GM21825 (cell line): ENCODE measurements around the gene IGF1R.

Experiments
- ATAC-seq: cut with Tn5 transposase; IDR thresholded peaks from one replicate; pipeline ENCODE4 v1.9.1; 2021; ENCODE audit warnings: mild to moderate bottlenecking, moderate library complexity; ENCODE audit not compliant: unreplicated experiment

The IGF1R gene

GRCh38 chr15:98671060-98672008, 23.0 kb downstream of the IGF1R start:
- no peak for ATAC-seq

- ATAC-seq, result no peak
Measured at GRCh38 chr15:98673133-98673532, 24.8 kb downstream of the IGF1R start.

- ATAC-seq, result no peak
Measured at GRCh38 chr15:98674336-98674735, 26.0 kb downstream of the IGF1R start.

DNA sequence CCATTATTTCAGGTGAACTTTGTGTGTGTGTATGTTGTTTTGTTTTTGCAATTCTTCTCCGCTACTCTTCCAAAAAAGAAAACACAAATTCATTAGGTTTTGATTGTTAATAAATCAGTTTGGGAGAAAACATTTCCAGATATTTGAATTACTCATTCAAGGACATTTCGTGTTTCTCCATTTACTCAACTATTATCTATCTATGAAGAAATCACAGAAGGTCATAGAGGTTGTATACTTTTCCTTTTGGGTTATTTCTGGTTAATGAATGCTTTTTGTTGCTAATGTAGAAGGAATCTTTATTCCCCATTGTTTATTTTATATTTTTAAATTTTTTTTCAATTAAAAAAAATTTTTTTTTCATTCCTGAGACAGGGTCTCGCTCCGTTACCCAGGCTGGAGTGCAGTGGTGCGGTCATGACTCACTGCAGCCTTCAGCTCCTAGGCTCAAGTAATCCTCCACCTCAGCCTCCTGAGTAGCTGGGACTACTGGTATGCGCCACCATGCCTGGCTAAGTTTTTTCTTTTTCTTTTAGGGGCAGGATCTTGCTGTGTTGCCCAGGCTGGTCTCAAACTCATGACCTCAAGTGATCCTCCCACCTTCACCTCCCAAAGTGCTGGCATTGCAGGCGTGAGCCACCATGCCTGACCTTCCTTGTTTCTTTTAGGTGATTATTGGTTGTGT, 28.4 kb downstream of the IGF1R start:
- no peak for ATAC-seq

- ATAC-seq, result no peak
Measured at GRCh38 chr15:98677345-98678059, 29.2 kb downstream of the IGF1R start.

DNA sequence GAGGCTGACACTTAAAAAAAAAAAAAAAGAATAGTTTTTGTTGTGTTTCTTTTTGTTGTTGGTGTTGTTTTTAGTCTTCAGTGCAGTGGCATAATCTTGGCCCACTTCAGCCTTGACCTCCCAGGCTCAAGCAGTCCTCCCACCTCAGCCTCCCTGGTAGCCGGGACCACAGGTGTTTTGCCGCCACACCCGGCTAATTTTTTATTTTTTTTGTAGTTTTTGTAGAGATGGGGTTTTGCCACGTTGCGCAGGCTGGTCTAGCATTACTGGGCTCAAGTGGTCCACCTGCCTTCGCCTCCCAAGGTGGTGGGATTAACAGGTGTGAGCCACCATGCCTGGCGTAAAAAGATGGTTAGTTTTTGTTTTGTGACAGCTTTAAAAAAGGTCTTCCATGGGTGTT, 30.1 kb downstream of the IGF1R start:
- no peak for ATAC-seq

DNA sequence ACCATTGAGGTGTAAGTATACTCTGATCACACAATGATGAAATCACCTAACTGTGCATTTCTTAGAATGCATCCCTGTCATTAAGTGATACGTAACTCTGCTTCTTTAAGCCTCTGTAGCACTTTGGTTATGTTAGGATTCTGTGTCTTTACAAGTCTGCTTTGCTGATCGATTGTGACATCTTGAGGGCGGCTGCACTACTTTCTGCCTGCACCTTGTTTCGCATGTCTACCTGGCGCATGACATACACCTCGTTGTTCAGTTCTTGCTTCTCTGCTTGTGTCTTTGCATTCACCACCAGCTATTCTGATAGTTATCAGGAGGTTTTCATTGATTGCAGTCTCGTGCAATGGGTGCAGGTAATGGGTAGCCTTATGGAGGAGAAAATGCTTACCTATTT, 32.7 kb downstream of the IGF1R start:
- no peak for ATAC-seq

GRCh38 chr15:98682992-98683701, 34.8 kb downstream of the IGF1R start:
- no peak for ATAC-seq

- ATAC-seq, result no peak
Measured at GRCh38 chr15:98683831-98684230, 35.5 kb downstream of the IGF1R start.

GRCh38 chr15:98684436-98684835, 36.1 kb downstream of the IGF1R start:
- no peak for ATAC-seq

DNA sequence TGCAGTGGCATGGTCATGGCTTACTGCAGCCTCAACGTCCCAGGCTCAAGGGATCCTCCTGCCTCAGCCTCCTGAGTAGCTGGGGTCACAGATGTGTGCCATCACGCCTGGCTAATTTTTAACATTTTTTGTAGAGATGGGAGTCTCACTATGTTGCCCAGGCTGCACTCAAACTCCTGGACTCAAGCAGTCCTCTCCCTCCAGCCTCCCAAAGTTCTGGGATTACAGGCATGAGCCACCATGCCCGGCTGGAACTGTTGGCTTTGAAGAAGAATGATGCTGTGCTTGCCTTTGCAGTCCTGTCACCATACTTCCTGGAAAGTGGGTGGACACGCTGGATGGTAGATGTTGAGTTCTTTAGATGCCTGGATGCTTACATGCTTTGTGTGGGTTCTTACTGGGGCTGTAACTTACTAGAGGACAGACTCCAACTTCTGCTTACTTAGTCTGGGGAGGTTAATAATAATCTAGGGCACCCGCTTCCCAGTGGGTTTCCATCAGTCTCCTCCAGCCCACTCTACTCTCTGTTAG, 36.7 kb downstream of the IGF1R start:
- no peak for ATAC-seq

GRCh38 chr15:98686983-98687382, 38.6 kb downstream of the IGF1R start:
- no peak for ATAC-seq

DNA sequence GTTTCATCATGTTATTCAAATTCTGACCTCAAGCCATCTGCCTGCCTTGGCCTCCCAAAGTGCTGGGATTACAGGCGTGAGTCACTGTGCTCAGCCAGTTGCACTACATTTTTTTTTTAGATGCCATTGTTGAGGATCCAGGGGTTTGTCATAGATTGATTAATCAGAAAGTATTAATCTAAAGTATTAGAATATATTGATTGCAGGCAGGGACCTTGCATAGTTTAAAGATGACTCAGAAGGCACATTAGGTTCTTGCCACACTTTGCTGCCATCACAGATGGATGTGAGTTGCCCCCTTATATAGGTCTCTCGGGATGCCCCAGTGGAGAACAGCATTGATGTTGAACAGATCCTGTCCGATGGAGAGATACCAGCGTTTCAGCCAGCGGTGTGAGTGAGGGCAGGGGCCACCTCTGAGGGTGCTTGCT, 41.1 kb downstream of the IGF1R start:
- no peak for ATAC-seq

DNA sequence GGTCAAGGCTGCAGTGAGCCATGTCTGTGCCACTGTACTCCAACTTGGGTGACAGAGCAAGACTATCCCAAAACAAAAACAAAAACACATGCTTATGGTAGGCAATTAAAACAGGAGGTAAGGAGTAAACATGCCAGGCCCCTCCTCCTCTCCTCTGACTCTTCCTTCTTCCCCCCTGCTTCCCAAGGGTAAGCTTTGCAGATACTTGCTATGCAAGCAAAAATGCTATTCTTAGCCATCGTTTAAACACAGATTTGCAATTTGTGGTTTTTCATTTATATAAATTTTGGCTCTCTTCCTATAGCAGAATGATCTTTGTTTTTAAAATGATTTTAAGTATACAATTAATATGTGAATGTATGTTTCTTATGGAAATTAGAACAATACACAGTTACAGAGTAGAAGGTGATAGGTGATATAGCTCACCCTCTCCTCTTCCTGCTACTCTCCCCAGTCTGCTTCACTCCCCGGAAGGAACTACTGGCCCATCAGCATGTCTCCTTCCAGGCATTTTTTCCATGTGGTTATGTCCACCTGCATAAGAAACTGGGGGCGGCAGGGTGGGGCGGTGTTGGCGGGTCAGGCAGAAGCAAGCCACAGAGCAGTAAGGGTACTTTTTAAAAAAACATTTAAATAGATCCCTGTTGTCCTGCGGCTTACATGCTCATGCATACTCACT, 42.1 kb downstream of the IGF1R start:
- ATAC-seq, result no peak

GRCh38 chr15:98692213-98692612, 43.9 kb downstream of the IGF1R start:
- no peak for ATAC-seq

DNA sequence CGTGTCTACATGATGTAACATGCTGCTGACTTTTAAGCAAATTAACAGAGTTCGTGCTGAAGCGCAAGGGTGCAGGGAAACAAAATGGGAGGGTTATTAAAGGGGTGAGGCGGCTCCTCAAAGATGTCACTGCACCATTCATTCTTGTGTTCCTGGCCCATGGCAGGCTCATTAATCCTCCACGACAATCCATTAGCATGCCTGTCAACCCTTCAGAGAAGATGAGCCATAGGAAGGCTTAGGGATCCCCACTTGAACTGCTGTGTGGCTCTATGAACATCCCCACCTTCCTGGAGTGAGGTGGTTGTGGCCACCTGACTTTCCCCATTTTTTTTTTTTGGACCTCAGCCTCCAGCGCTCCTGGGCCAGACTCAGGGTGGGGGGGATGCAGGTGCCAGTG, 45.8 kb downstream of the IGF1R start:
- ATAC-seq, result no peak

DNA sequence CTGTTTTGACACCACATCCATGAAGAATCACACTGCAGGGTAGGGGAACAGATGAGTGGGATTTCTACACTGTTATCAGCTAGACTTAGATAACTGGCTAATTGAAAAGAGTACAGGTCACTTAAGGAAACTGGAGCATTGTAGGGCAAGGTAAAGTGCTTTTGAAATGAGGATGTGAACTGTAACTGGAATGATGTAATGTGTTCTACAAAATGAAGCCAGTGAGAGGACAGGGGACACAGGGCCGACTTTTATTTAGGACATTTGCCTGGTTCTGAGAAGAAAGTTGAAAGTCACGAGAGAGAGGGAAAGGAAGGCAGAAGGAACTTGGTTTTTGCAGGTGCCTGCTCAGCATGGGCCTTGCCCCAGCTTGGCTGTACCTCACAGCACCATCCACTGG, 50.5 kb downstream of the IGF1R start:
- ATAC-seq, result no peak

GRCh38 chr15:98699591-98700424, 51.5 kb downstream of the IGF1R start:
- no peak for ATAC-seq

DNA sequence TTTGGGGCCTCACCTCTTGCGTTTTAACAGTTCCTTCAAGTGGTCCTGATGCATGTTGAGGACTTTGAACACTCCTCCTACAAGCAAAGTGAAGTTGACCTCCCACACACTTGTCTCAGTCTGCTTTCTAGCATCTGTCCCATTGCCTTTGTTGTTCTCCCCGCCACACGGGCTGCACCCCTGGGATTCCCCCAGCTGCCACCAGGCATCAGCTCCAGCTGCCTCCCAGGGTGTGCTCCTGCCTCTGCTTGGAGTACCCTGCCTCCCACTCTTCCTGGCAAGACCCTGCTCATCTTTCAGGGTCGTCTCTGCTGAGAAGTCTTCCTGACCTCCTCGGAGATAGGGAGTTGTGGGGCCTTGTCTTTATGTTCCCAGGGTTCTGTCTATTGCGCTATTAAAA, 52.2 kb downstream of the IGF1R start:
- ATAC-seq, result no peak
